ENCODE results near the gene CYP4B1.

GRCh38 chr1:46811053-46811452, 12.2 kb downstream of the CYP4B1 start:
- TF ChIP-seq EZH2 (IDR thresholded peaks at IDR 0.05) (no peak), POLR2AphosphoS5 (IDR thresholded peaks at IDR 0.05; ENCODE audit: borderline replicate concordance, low read depth, low read length) (no peak), FOXP2 (optimal IDR thresholded peaks at IDR 0.05; ENCODE audit: control extremely low read depth, extremely low read length, insufficient read depth) (no peak)

Measured in SK-N-MC (cell line).